ENCODE results near the gene CD86. TPM values are rescaled to one million over a fixed set of nuclear protein-coding genes. Genes with fewer than 3 reads are reported as not detected.

The CD86 gene
- total RNA-seq, 1 donor from 2014 or later: 0.34 TPM

GRCh38 chr3:122094693-122095092 is 39.5 kb downstream of the CD86 start:
- Mint-ChIP-seq H3K27me3 (ENCODE audit: low read depth) (no peaks in the 10 kb centered on the region), H3K9me3 (no peaks in the 10 kb centered on the region), H3K4me1 (no peaks in the 10 kb centered on the region), H3K36me3 (no peaks in the 10 kb centered on the region), H3K4me3 (no peak overlapping the region), H3K27ac (no peak overlapping the region)
- DNase-seq (ENCODE audit: low spot score in 2 of 2, unreplicated experiment in 2 of 2): no peak
- TF ChIP-seq CTCF (IDR thresholded peaks at IDR 0.05; ENCODE audit: unreplicated experiment): no peak

DNA sequence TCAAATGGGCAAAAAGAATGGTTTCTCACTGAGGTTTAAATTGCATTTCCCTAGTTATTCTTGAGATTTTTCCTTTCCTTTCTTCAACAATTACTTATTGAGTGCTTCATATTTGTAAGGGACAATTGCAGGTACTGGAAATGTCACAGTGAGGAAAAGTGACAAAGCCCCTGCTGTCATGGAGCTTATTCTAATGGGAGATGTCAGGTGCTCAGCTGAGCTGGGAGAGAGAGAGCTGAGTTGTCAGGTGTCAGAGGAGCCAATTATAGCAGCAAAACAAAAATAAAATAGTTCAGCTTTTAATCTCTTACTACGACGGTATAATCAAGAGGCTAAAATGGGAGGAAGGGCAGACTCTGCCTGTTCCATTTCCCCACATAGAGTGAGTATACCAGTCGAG is 42.0 kb downstream of the CD86 start:
- TF ChIP-seq CTCF (IDR thresholded peaks at IDR 0.05; ENCODE audit: unreplicated experiment): no peak
- Mint-ChIP-seq H3K4me3 (no peak overlapping the region), H3K27ac (no peak overlapping the region), H3K36me3 (no peaks in the 10 kb centered on the region), H3K9me3 (no peaks in the 10 kb centered on the region), H3K4me1 (no peaks in the 10 kb centered on the region), H3K27me3 (ENCODE audit: low read depth) (no peaks in the 10 kb centered on the region)
- no peak for DNase-seq (ENCODE audit: low spot score in 2 of 2, unreplicated experiment in 2 of 2)

- Mint-ChIP-seq H3K4me3 (no peak overlapping the region), H3K36me3 (no peaks in the 10 kb centered on the region), H3K9me3 (no peaks in the 10 kb centered on the region), H3K4me1 (no peaks in the 10 kb centered on the region), H3K27ac (no peak overlapping the region), H3K27me3 (ENCODE audit: low read depth) (no peaks in the 10 kb centered on the region)
- no peak for TF ChIP-seq CTCF (IDR thresholded peaks at IDR 0.05; ENCODE audit: unreplicated experiment)
- no peak for DNase-seq (ENCODE audit: low spot score in 2 of 2, unreplicated experiment in 2 of 2)
These were observed 43.4 kb downstream of the CD86 start for GRCh38 chr3:122098611-122099010.

DNA sequence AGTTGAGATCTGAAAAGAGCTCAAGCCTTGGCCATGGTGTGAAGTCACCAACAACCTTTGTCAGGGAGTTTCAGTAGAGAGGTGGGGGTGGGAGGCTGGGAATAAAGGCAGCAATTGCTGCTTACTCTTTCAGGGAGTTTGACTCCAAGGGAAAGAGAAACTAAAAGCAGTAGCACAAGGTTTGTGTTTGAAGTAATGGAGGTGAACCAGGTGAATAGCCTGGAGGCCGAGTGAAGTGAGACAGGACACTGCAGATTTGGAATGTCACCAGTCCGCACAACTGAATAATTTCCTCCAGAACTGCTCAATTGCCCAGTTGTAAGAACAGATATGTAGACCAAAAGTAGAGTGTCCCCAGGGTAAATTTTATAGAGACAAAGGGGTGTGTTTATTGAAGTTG is 44.1 kb downstream of the CD86 start:
- TF ChIP-seq CTCF (IDR thresholded peaks at IDR 0.05; ENCODE audit: unreplicated experiment): no peak
- no peak overlapping the region for H3K27ac Mint-ChIP-seq
- no peaks in the 10 kb centered on the region for H3K27me3 Mint-ChIP-seq (ENCODE audit: low read depth)
- no peaks in the 10 kb centered on the region for H3K4me1 Mint-ChIP-seq
- H3K36me3 Mint-ChIP-seq: no peaks in the 10 kb centered on the region
- H3K9me3 Mint-ChIP-seq: no peaks in the 10 kb centered on the region
- no peak overlapping the region for H3K4me3 Mint-ChIP-seq
- no peak for DNase-seq (ENCODE audit: low spot score in 2 of 2, unreplicated experiment in 2 of 2)

GRCh38 chr3:122100083-122100482 is 44.9 kb downstream of the CD86 start:
- no peak for TF ChIP-seq CTCF (IDR thresholded peaks at IDR 0.05; ENCODE audit: unreplicated experiment)
- no peak overlapping the region for H3K4me3 Mint-ChIP-seq
- H3K36me3 Mint-ChIP-seq: no peaks in the 10 kb centered on the region
- no peak for DNase-seq (ENCODE audit: low spot score in 2 of 2, unreplicated experiment in 2 of 2)
- H3K4me1 Mint-ChIP-seq: no peaks in the 10 kb centered on the region
- no peaks in the 10 kb centered on the region for H3K27me3 Mint-ChIP-seq (ENCODE audit: low read depth)
- H3K9me3 Mint-ChIP-seq: no peaks in the 10 kb centered on the region
- H3K27ac Mint-ChIP-seq: no peak overlapping the region
